HL-60/S4 treated with retinoic acid at 250 ng/mL for 4 days and 3 days (cell line): ENCODE results near the gene SLCO2A1.

ENCODE experiments used
- in situ Hi-C: fragments of 300-500 bp; cut with MboI; formaldehyde crosslinking; loops from 2 replicates; pipeline ENCODE4 v1.7.0; 2022; ENCODE audit warnings: low sequenced_read_pairs

SLCO2A1 gene

GRCh38 chr3:133915685-133916658 is 113.8 kb downstream of the SLCO2A1 start:
- in situ Hi-C loops, result no loop called here

GRCh38 chr3:133914839-133915600 is 114.7 kb downstream of the SLCO2A1 start:
- in situ Hi-C loops, result no loop called here

GRCh38 chr3:133910422-133910821 is 119.3 kb downstream of the SLCO2A1 start:
- in situ Hi-C loops, result no loop called here

- in situ Hi-C loops, result no loop called here
Measured at GRCh38 chr3:133905376-133905775, 124.3 kb downstream of the SLCO2A1 start.

- in situ Hi-C loops, result no loop called here
Measured at GRCh38 chr3:133901847-133902246, 127.9 kb downstream of the SLCO2A1 start.

GRCh38 chr3:133901083-133901482 is 128.6 kb downstream of the SLCO2A1 start:
- in situ Hi-C loops, result no loop called here

- in situ Hi-C loops, result no loop called here
Measured at GRCh38 chr3:133899311-133899710, 130.4 kb downstream of the SLCO2A1 start.

- in situ Hi-C loops, result no loop called here
Measured at GRCh38 chr3:133897547-133897946, 132.2 kb downstream of the SLCO2A1 start.

DNA sequence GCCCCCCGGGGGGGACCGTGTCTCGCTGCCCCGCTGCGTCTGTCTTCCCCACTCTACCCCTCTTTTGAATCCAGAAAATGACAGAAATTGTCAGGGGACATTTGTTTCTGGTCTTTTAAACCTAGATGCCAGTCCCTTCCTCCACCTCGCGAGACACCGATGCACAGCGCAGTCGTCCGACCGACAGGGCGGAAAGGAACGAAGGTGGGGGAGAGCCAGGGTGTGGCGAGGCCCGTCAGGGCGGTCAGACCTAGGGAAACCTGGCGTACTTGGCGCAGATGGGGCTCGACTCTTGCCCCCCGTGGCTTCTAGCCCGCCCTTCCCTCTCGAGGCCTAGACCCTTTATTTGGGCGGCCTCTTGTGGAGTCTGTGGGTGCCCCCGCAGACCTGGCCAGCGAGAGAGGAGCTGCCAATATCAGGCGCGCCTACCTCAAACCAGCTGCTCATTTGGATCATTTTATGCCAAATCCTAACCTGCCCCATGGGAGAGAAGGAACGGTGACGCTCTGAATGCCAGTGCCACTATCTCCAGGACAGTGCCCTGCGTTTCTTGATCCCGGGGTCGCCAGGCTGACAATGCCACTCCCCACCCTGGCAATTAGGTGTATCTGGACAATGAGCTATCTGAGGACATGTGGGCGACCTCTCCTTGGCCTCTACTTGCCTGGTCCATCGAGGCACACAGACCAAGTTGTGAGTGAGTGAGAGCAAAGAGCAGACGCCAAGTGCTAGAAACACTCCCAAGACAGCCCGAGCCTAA is 133.5 kb downstream of the SLCO2A1 start:
- in situ Hi-C loops, result no loop called here

- in situ Hi-C loops, result no loop called here
Measured at GRCh38 chr3:133895208-133896001, 134.3 kb downstream of the SLCO2A1 start, which contains the start of gene RAB6B. Gene RAB6B, minus strand, starts transcription at chr3:133895882. Its CDS starts 416 bp downstream, at chr3:133895466.

DNA sequence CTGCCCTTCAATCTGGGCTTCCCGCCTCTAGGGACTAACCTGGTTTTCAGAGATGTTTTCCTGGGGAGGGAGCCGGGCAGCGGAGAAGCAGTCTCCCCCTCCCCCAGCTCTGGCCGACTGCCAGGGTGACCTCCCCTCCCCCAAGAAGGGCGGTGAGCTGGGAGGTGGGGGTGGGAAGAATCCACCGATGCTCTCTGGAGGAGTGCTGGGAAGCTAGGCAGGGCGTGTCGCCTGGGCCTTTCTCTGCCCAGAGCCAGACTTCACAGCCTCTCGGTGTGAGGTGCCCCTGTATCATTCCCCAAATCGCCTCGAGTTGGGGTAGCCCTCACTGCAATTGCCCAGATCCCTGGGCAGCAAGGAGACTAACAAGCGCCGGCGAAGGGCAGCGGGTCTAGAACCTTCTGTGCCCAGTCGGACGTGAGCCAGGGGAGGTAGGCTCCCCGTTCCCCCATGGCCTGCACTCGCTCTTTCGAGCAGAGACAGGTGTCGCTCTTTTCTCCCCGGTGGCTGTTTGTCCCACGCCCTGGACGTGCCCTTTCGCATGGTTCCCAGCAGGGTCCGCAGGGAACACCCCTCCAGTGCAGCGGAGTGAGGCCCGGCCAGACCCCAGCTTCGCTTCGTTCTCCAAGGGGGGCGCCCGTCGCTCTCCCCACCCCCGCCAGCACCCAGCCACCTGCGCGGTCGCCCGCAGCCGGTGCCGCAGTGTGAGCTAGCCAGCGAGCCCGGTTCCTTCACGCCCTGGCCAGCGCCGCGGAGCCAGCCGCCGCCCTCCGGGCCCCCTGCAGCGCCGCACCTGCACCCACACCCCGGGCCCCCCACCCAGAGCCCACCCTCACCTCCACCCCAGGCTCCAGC is 135.1 kb downstream of the SLCO2A1 start:
- in situ Hi-C loops, result no loop called here

- in situ Hi-C loops, result no loop called here
Measured at GRCh38 chr3:133893683-133894352, 135.9 kb downstream of the SLCO2A1 start.

GRCh38 chr3:133892541-133893231 is 137.0 kb downstream of the SLCO2A1 start:
- in situ Hi-C loops, result no loop called here

DNA sequence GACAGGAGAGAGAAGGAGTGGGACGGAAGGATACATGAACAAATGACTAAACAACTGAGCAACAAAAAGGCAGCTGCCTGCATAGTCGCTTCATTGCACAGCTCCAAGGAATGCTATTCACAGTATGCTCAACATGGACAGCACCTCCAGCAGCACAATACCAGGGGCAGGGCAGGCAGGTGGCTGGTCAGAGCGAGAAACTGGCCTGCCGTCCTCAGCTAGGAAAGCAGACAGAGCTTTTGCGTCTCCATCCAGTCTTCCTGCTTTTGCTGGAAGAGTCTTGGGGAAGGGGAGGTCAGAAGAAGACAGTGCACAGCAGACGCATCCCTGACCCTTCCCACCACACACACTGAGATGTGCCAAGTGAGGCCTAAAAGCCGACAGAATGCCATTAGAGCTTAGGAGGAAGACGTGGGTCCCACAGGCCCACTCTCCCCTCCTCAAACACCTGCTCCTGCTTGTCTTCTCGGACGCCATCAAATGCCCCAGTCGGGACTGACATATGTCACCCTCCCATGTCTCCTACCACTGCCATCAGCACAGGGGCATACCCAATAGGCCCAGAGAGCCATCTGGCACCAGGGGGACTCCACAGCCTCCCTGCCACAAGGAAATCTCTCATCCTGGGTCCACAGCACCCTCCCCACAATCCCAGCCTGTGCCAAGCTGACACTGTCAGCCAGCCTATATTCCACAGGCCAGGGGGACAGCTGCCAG is 137.9 kb downstream of the SLCO2A1 start:
- in situ Hi-C loops, result no loop called here

DNA sequence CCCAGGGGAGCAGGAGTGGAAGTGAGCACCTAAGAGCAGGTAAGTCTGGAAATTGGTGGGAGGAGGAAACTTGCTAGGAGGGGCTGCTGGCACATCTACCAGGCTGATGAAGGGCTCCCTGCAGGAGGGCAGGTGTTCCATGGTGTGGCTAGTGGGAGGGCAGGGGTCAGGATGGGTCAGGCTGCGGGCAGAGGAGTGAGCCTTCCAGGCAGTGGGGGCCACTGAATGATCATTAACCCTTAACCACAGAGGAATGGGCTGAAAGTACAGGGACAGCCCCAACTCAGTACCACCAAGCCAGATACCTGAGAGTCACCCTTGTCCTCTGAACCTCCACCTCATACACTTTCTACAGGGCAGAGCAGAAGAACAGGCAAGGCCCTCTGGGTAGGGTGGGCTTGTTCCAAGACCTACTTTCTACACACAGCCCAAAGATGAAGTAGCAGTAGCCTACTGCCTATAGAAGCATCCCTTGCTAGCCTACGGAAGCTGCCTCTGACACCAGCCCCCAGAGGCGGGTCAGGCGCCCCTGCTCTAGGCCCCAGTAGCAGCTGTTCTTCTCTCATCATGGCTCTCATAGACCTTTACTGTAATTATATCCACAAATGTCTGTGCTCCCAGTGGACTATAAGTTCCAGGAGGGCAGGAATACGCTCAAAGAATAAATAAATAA is 138.6 kb downstream of the SLCO2A1 start:
- in situ Hi-C loops, result no loop called here

GRCh38 chr3:133890037-133890436 is 139.7 kb downstream of the SLCO2A1 start:
- in situ Hi-C loops, result no loop called here
